Measurements from ENCODE around the gene ABHD17A. TPM values are rescaled to one million over a fixed set of nuclear protein-coding genes. Genes with fewer than 3 reads are reported as not detected.

ABHD17A gene
- total RNA-seq, 1 donor from 2014 or later = 115 TPM

GRCh38 chr19:1918975-1919374 lies 33.7 kb upstream of the ABHD17A start:
- no peak overlapping the region for H3K4me3 Mint-ChIP-seq
- intact Hi-C loops (cut with micrococcal nuclease) = no loop called here
- no peak overlapping the region for H3K27ac Mint-ChIP-seq
- H3K9me3 Mint-ChIP-seq = no peaks in the 10 kb centered on the region
- no peak for DNase-seq (ENCODE audit: low spot score)
- peaks cover 6% of the 10 kb centered on the region for H3K36me3 Mint-ChIP-seq (ENCODE audit: low read depth)
- H3K4me1 Mint-ChIP-seq (ENCODE audit: low read depth) = peaks cover 5% of the 10 kb centered on the region
- H3K27me3 Mint-ChIP-seq (ENCODE audit: insufficient read depth) = no peaks in the 10 kb centered on the region

- no peak overlapping the region for H3K4me3 Mint-ChIP-seq
- DNase-seq (ENCODE audit: low spot score) = no peak
- no peaks in the 10 kb centered on the region for H3K27me3 Mint-ChIP-seq (ENCODE audit: insufficient read depth)
- peaks cover under 1% of the 10 kb centered on the region for H3K4me1 Mint-ChIP-seq (ENCODE audit: low read depth)
- no peak overlapping the region for H3K27ac Mint-ChIP-seq
- peaks cover 6% of the 10 kb centered on the region for H3K36me3 Mint-ChIP-seq (ENCODE audit: low read depth)
- intact Hi-C loops (cut with micrococcal nuclease) = no loop called here
- no peaks in the 10 kb centered on the region for H3K9me3 Mint-ChIP-seq
These were observed 32.6 kb upstream of the ABHD17A start for GRCh38 chr19:1917926-1918325.

- H3K4me1 Mint-ChIP-seq (ENCODE audit: low read depth) = no peaks in the 10 kb centered on the region
- DNase-seq (ENCODE audit: low spot score) = no peak
- H3K36me3 Mint-ChIP-seq (ENCODE audit: low read depth) = peaks cover 6% of the 10 kb centered on the region
- no peaks in the 10 kb centered on the region for H3K27me3 Mint-ChIP-seq (ENCODE audit: insufficient read depth)
- H3K9me3 Mint-ChIP-seq = no peaks in the 10 kb centered on the region
- intact Hi-C loops (cut with micrococcal nuclease) = no loop called here
- no peak overlapping the region for H3K4me3 Mint-ChIP-seq
- H3K27ac Mint-ChIP-seq = no peak overlapping the region
These were observed 31.9 kb upstream of the ABHD17A start for GRCh38 chr19:1917146-1917545.

- H3K27me3 Mint-ChIP-seq (ENCODE audit: insufficient read depth) = no peaks in the 10 kb centered on the region
- H3K9me3 Mint-ChIP-seq = no peaks in the 10 kb centered on the region
- peaks cover 5% of the 10 kb centered on the region for H3K4me1 Mint-ChIP-seq (ENCODE audit: low read depth)
- H3K4me3 Mint-ChIP-seq = no peak overlapping the region
- no peak overlapping the region for H3K27ac Mint-ChIP-seq
- DNase-seq (ENCODE audit: low spot score) = no peak
- intact Hi-C loops (cut with micrococcal nuclease) = no loop called here
- H3K36me3 Mint-ChIP-seq (ENCODE audit: low read depth) = peaks cover 1% of the 10 kb centered on the region
These were observed 29.6 kb upstream of the ABHD17A start for GRCh38 chr19:1914826-1915341.

- Mint-ChIP-seq H3K4me3 (no peak overlapping the region), H3K27me3 (ENCODE audit: insufficient read depth) (no peaks in the 10 kb centered on the region), H3K9me3 (no peaks in the 10 kb centered on the region), H3K27ac (no peak overlapping the region), H3K4me1 (ENCODE audit: low read depth) (peaks cover 5% of the 10 kb centered on the region), H3K36me3 (ENCODE audit: low read depth) (peaks cover 1% of the 10 kb centered on the region)
- no peak for DNase-seq (ENCODE audit: low spot score)
- intact Hi-C loops (cut with micrococcal nuclease) = no loop called here
These were observed 28.7 kb upstream of the ABHD17A start for GRCh38 chr19:1913781-1914577.

GRCh38 chr19:1912760-1913505 lies 27.6 kb upstream of the ABHD17A start:
- H3K27me3 Mint-ChIP-seq (ENCODE audit: insufficient read depth) = no peaks in the 10 kb centered on the region
- H3K36me3 Mint-ChIP-seq (ENCODE audit: low read depth) = peaks cover 3% of the 10 kb centered on the region
- no peak overlapping the region for H3K27ac Mint-ChIP-seq
- no peak for DNase-seq (ENCODE audit: low spot score)
- H3K4me3 Mint-ChIP-seq = no peak overlapping the region
- peaks cover 5% of the 10 kb centered on the region for H3K4me1 Mint-ChIP-seq (ENCODE audit: low read depth)
- intact Hi-C loops (cut with micrococcal nuclease) = no loop called here
- no peaks in the 10 kb centered on the region for H3K9me3 Mint-ChIP-seq

- Mint-ChIP-seq H3K27ac (no peak overlapping the region), H3K27me3 (ENCODE audit: insufficient read depth) (no peaks in the 10 kb centered on the region), H3K4me1 (ENCODE audit: low read depth) (peaks cover 5% of the 10 kb centered on the region), H3K4me3 (no peak overlapping the region), H3K9me3 (no peaks in the 10 kb centered on the region), H3K36me3 (ENCODE audit: low read depth) (peaks cover 3% of the 10 kb centered on the region)
- intact Hi-C loops (cut with micrococcal nuclease) = no loop called here
- no peak for DNase-seq (ENCODE audit: low spot score)
These were observed 26.7 kb upstream of the ABHD17A start for GRCh38 chr19:1911995-1912394.

GRCh38 chr19:1911098-1911497 lies 25.8 kb upstream of the ABHD17A start:
- intact Hi-C loops (cut with micrococcal nuclease) = no loop called here
- Mint-ChIP-seq H3K27ac (no peak overlapping the region), H3K36me3 (ENCODE audit: low read depth) (peaks cover 3% of the 10 kb centered on the region), H3K4me1 (ENCODE audit: low read depth) (peaks cover 6% of the 10 kb centered on the region), H3K9me3 (no peaks in the 10 kb centered on the region), H3K27me3 (ENCODE audit: insufficient read depth) (no peaks in the 10 kb centered on the region), H3K4me3 (no peak overlapping the region)
- no peak for DNase-seq (ENCODE audit: low spot score)

GRCh38 chr19:1910177-1910576 lies 24.9 kb upstream of the ABHD17A start:
- no peaks in the 10 kb centered on the region for H3K9me3 Mint-ChIP-seq
- DNase-seq (ENCODE audit: low spot score) = no peak
- H3K27ac Mint-ChIP-seq = peak overlapping the region; percentile 53
- intact Hi-C loops (cut with micrococcal nuclease) = no loop called here
- no peaks in the 10 kb centered on the region for H3K27me3 Mint-ChIP-seq (ENCODE audit: insufficient read depth)
- H3K36me3 Mint-ChIP-seq (ENCODE audit: low read depth) = peaks cover 3% of the 10 kb centered on the region
- H3K4me1 Mint-ChIP-seq (ENCODE audit: low read depth) = peaks cover 11% of the 10 kb centered on the region
- H3K4me3 Mint-ChIP-seq = no peak overlapping the region

- H3K36me3 Mint-ChIP-seq (ENCODE audit: low read depth) = peaks cover 3% of the 10 kb centered on the region
- H3K4me1 Mint-ChIP-seq (ENCODE audit: low read depth) = peaks cover 11% of the 10 kb centered on the region
- intact Hi-C loops (cut with micrococcal nuclease) = no loop called here
- no peak for DNase-seq (ENCODE audit: low spot score)
- H3K4me3 Mint-ChIP-seq = no peak overlapping the region
- H3K9me3 Mint-ChIP-seq = no peaks in the 10 kb centered on the region
- H3K27ac Mint-ChIP-seq = no peak overlapping the region
- no peaks in the 10 kb centered on the region for H3K27me3 Mint-ChIP-seq (ENCODE audit: insufficient read depth)
These were observed 24.4 kb upstream of the ABHD17A start for GRCh38 chr19:1909761-1910080.

GRCh38 chr19:1908364-1908678 lies 23.0 kb upstream of the ABHD17A start:
- no peak overlapping the region for H3K4me3 Mint-ChIP-seq
- no peak overlapping the region for H3K27ac Mint-ChIP-seq
- H3K4me1 Mint-ChIP-seq (ENCODE audit: low read depth) = peaks cover 23% of the 10 kb centered on the region
- no peak for DNase-seq (ENCODE audit: low spot score)
- intact Hi-C loops (cut with micrococcal nuclease) = no loop called here
- H3K9me3 Mint-ChIP-seq = no peaks in the 10 kb centered on the region
- H3K27me3 Mint-ChIP-seq (ENCODE audit: insufficient read depth) = no peaks in the 10 kb centered on the region
- peaks cover 3% of the 10 kb centered on the region for H3K36me3 Mint-ChIP-seq (ENCODE audit: low read depth)

GRCh38 chr19:1907563-1908363 lies 22.5 kb upstream of the ABHD17A start:
- Mint-ChIP-seq H3K4me3 (no peak overlapping the region), H3K36me3 (ENCODE audit: low read depth) (peaks cover 3% of the 10 kb centered on the region), H3K27me3 (ENCODE audit: insufficient read depth) (no peaks in the 10 kb centered on the region), H3K27ac (no peak overlapping the region), H3K9me3 (no peaks in the 10 kb centered on the region), H3K4me1 (ENCODE audit: low read depth) (peaks cover 29% of the 10 kb centered on the region)
- intact Hi-C loops (cut with micrococcal nuclease) = no loop called here
- DNase-seq (ENCODE audit: low spot score) = no peak
